ENCODE measurements around the gene SLC4A9.

DNA sequence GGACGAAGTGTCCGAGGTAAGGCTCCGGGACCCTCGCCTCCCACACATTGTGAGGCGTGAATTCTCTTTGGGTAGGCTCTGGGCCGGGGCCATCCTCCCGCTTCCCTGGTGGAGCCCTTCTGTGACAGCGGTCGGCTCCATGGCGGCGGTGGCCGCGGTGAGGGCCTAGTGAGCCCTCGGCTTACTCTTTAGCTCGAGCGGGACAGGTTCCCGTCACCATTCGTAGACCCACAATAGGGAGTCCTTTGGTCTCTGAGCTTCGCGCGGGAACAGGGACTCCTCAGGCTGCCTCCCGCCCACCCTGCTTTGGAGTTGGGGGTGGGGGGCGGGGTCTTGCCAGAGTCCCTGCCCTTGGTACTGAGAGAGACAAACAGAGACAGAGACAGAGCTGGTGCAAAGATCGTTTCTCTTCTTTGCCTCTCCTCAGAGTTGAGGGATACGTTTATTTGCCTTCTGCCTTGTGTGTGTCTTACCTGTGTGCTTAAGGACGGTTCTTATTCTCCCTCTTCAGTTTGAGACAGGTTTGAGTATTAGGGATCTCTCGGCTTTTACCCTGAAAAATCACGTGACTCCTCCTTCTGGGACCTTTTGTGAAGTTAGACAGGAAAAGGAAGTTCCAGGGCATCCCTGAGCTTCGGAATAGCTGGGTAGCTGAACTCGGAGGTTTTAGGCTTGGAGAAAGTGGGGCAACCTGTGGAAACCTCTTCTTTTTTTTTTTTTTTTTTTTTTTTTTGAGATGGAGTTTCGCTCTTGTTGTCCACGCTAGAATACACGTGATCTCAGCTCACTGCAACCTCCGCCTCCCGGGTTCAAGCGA lies 42.5 kb downstream of the SLC4A9 start:
- no peak for TF ChIP-seq OSR1 (CRISPR knock-in tag; IDR thresholded peaks at IDR 0.05)
- TF ChIP-seq RARB (CRISPR knock-in tag; IDR thresholded peaks at IDR 0.05), result no peak
- TF ChIP-seq, protein P1, sequence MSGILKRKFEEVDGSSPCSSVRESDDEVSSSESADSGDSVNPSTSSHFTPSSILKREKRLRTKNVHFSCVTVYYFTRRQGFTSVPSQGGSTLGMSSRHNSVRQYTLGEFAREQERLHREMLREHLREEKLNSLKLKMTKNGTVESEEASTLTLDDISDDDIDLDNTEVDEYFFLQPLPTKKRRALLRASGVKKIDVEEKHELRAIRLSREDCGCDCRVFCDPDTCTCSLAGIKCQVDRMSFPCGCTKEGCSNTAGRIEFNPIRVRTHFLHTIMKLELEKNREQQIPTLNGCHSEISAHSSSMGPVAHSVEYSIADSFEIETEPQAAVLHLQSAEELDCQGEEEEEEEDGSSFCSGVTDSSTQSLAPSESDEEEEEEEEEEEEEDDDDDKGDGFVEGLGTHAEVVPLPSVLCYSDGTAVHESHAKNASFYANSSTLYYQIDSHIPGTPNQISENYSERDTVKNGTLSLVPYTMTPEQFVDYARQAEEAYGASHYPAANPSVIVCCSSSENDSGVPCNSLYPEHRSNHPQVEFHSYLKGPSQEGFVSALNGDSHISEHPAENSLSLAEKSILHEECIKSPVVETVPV (CRISPR knock-in tag; IDR thresholded peaks at IDR 0.05), result no peak
- TF ChIP-seq ZFP30 (CRISPR knock-in tag; IDR thresholded peaks at IDR 0.05), result no peak
- TF ChIP-seq, protein P2, sequence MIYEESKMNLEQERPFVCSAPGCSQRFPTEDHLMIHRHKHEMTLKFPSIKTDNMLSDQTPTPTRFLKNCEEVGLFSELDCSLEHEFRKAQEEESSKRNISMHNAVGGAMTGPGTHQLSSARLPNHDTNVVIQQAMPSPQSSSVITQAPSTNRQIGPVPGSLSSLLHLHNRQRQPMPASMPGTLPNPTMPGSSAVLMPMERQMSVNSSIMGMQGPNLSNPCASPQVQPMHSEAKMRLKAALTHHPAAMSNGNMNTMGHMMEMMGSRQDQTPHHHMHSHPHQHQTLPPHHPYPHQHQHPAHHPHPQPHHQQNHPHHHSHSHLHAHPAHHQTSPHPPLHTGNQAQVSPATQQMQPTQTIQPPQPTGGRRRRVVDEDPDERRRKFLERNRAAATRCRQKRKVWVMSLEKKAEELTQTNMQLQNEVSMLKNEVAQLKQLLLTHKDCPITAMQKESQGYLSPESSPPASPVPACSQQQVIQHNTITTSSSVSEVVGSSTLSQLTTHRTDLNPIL (CRISPR knock-in tag; IDR thresholded peaks at IDR 0.05; ENCODE audit: low read depth), result no peak
- TF ChIP-seq ZFP3 (CRISPR knock-in tag; IDR thresholded peaks at IDR 0.05), result no peak
- no peak for TF ChIP-seq ZNF565 (CRISPR knock-in tag; conservative IDR thresholded peaks at IDR 0.05; ENCODE audit: low read depth)
- TF ChIP-seq, protein P3, sequence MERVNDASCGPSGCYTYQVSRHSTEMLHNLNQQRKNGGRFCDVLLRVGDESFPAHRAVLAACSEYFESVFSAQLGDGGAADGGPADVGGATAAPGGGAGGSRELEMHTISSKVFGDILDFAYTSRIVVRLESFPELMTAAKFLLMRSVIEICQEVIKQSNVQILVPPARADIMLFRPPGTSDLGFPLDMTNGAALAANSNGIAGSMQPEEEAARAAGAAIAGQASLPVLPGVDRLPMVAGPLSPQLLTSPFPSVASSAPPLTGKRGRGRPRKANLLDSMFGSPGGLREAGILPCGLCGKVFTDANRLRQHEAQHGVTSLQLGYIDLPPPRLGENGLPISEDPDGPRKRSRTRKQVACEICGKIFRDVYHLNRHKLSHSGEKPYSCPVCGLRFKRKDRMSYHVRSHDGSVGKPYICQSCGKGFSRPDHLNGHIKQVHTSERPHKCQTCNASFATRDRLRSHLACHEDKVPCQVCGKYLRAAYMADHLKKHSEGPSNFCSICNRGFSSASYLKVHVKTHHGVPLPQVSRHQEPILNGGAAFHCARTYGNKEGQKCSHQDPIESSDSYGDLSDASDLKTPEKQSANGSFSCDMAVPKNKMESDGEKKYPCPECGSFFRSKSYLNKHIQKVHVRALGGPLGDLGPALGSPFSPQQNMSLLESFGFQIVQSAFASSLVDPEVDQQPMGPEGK (CRISPR knock-in tag; IDR thresholded peaks at IDR 0.05; ENCODE audit: borderline replicate concordance), result no peak
- TF ChIP-seq PPARA (CRISPR knock-in tag; IDR thresholded peaks at IDR 0.05; ENCODE audit: borderline replicate concordance), result no peak
- no peak for TF ChIP-seq BACH2 (CRISPR knock-in tag; IDR thresholded peaks at IDR 0.05; ENCODE audit: borderline replicate concordance)
- no peak for TF ChIP-seq TCF4 (CRISPR knock-in tag; IDR thresholded peaks at IDR 0.05; ENCODE audit: borderline replicate concordance)
- no peak for TF ChIP-seq TOX (CRISPR knock-in tag; IDR thresholded peaks at IDR 0.05; ENCODE audit: borderline replicate concordance)
